NCI-H2107 treated with DMSO at 0.1 percent for 48 hours (cell line): ENCODE data around the gene LAG3.
"Not testable (repeated sequence)": the region's sequence is repeated elsewhere in the genome, so short reads cannot be mapped to it uniquely, and the experiment has no call there.

Source experiments
- DNase-seq: peaks from one replicate; lab custom pipeline; 2025; ENCODE audit not compliant: unreplicated experiment; lab: John Stamatoyannopoulos, UW

The LAG3 gene

DNA sequence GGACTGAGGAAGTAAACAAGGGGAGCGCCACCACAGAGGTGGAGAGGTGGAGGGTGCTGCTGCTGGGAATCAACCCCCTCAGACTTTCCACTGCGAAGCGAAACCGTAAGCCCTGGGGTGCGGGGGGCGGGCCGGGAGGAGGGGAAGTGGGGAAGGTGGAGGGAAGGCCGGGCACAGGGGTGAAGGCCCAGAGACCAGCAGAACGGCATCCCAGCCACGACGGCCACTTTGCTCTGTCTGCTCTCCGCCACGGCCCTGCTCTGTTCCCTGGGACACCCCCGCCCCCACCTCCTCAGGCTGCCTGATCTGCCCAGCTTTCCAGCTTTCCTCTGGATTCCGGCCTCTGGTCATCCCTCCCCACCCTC lies at the start of gene LAG3:
Gene LAG3 (plus strand): TSS at position 190 of the 365 bp plus-strand sequence. CDS start 333 bp downstream, outside the sequence.
- DNase-seq, result no peak

DNA sequence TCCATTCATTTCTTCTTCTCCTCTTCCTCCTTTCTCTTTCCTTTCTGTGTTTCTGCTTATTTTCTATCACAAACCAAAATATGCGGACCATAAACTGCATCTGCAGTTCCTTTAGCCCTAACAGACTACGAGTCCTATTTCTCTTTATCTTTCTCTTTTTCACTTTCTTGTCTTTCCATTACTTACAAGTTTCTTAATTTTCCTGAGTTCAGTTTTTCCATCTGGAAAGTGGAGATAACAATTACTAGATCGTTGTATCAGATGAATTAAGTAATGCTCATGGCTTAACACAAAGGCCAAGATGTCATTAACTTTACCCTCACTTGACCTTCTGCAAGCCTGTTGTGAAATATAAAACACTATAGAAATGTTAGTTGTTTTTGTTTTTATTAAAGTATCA lies 49.5 kb upstream of the LAG3 start:
- no peak for DNase-seq

DNA sequence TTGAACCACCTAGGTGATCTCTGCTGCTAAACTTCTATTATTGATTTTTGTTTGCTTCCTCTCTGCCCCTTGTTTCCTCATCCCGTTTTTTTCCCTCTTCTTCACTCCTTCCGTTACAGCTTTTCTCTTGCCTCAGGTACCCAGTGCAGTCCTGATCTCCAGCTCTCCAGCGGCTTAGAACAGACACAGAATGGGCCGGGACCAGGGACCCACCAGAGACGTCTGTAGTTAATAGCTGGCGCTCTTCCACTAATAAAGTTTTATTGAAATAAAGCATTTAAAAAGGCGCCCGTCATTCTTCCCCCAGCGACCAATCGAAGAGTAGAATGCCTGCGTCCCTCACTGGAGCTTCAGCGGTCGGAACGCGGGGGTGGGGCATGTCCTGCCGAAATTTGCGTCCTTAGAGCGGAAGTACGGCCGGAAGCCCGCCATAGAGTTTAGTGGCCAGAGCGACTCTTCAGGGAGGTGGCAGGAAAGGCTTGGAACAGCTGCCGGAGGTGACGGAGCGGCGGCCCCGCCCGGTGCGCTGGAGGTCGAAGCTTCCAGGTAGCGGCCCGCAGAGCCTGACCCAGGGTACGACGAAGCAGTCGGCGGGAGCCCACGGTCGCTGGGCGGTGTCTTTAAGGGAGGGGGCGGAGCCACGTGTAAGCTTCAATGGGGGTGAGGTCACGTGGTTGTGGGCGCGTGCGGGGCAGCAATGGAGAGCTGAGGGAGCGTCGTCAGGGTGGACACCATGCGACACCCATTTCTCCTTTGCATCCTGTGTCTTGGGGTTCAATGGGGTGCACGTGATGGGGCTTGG lies 48.5 kb upstream of the LAG3 start, which contains the start of gene COPS7A:
Gene COPS7A (plus strand): TSS at position 440 of the 802 bp plus-strand sequence. CDS start 611 bp downstream, outside the sequence.
- DNase-seq, result peak; percentile 99

DNA sequence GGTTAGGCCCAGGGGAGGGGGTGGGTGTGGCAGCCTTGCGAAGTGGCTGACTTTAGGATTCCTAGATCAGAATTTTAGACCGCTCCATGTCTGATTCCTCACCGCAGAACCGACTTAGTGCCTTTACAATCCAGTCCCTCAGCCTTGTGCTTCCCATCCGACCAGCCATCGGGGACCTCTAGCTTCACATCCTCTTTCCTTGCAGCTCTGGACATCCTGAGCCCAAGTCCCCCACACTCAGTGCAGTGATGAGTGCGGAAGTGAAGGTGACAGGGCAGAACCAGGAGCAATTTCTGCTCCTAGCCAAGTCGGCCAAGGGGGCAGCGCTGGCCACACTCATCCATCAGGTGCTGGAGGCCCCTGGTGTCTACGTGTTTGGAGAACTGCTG lies 47.9 kb upstream of the LAG3 start:
- peak; percentile 40 for DNase-seq

DNA sequence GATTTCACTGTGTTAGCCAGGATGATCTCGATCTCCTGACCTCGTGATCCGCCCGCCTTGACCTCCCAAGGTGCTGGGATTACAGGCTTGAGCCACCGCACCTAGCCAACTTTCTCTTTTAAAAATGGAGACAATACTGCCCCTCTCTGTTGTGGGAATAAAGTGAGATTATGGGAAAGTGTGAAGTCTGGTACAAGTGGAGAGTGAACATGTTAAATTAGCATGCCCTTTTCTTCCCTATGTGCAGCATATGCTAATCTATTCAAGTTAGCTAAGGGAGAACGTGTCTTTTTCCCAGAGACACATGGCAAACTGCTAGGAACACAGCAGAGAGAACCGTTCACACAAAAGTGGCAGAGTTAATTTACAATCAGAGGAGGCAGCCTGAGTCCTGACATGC lies 47.0 kb upstream of the LAG3 start:
- DNase-seq, result no peak

DNA sequence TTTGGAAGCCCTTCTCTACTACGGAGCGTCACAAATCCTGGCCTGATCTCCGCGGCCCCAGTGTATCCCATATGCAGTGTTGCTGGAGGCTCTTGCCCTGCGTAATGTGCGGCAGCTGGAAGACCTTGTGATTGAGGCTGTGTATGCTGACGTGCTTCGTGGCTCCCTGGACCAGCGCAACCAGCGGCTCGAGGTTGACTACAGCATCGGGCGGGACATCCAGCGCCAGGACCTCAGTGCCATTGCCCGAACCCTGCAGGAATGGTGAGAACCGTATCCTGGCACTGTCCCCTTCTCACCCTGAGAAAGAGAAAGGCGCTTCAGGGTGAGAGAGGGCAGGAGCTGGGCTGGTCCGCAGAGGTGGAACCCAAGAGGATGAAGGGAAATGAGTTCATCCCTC lies 43.1 kb upstream of the LAG3 start:
- no peak for DNase-seq

DNA sequence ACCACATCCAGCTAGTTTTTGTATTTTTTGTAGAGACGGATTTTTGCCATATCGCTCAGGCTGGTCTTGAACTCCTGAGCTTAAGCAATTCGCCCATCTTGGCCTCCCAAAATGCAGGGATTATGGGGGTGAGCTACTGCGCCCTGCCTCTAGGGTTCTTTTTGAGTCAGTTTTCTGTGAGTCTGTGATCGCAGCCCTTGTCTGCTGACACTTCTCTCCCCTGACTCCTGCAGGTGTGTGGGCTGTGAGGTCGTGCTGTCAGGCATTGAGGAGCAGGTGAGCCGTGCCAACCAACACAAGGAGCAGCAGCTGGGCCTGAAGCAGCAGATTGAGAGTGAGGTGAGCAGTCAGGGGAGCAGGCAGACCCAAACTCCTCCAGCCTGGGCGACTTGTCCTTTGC lies 42.2 kb upstream of the LAG3 start:
- no peak for DNase-seq

DNA sequence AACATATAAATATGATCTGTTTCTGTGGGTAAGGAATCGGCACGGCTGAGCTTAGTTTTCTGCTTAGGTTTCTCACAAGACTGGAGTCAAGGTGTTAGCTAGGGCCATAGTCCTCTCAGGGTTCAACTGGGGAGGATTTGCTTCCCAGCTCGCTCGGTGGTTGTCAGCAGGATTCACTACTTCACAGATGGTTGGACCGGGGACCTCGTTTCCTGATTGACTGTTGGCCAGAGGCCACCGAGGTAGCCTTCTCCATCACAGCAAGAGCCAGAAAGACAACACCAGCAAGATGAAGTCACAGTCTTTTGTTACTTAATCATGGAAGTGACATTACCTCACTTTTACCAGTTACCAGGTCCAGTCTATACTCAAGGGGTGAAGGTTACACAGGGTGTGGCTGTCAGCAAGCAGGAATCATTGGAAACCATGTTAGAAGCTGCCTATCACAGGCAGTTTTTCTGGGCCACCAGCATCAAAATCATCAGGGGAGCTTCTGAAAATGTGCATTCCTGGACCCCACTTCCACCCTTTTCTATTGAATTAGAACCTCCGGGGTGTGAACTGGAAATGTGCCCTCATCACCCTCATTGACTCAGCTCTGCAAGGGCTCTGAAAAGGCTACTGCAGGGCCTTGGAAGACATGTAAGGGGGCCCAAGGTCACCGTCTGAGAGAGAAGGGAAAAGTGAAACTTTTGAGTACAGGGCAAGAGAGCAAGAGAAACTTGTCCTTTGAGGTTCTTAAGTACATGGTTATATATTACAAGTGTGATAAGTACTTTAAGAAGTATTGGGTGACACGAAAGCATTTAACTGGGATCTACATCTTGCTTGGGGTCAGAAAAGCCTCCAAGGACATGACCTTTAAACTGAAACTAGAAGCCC lies 37.6 kb upstream of the LAG3 start:
- no peak for DNase-seq

DNA sequence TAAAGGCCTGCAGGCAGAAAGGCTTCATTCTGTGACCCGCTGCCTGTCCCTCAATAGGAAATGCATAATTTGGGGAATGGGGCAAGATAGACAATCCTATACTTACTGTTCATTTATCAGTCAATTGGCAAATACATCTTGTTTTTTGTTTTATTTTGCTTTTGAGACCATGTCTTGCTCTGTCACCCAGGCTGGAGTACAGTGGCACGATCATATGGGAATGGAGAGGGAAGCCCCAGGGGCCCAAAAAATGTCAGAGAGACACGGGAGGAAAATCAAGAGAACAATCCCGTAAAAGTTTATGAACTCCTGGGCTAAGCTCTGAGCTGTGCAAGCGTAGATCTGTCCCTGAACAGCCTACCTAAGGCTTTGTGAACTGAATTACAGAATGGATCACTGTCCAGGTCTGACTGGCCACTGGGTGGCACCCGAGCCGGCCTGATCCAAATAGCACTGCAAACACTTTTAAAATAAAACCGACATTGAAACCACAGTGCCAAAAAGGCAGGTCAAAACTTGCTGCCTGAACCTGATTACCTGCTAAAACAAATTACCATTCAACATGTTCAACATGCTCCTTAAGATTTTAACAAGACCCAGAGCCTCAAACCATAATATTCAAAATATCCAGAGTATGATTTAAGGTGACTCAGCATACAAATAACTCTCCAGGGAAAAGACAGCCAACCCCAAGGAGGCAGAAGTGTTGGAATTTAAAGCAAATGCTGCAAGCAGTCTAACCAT lies 36.7 kb upstream of the LAG3 start:
- DNase-seq, result peak; percentile 49

DNA sequence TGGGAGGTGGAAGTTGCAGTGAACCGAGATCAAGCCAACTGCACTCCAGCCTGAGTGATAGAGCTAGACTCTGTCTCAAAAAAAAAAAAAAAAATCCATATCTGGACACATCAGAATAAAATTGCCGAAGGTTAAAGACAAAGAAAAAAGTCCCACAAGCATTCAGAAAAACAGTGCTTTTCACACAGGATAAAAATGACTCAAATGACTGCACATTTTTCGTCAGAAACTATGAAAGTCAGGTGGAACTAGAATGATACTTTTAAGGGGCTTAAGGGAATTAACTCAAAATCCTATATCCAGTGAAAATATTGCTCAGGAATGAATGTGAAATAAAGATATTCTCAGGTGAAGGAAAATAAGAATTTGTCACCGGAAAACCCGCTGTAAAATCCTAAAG lies 35.6 kb upstream of the LAG3 start:
- no peak for DNase-seq

DNA sequence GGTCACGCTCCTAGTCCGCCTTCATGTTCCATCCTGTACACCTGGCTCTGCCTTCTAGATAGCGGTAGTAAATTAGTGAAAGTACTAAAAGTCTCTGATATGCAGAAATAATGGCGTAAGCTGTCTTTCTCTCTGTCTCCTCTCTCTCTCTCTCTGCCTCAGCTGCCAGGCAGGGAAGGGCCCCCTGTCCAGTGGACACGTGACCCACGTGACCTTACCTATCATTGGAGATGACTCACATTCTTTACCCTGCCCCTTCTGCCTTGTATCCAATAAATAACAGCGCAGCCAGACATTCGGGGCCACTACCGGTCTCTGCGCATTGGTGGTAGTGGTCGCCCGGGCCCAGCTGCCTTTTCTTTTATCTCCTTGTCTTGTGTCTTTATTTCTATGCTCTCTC lies 30.2 kb upstream of the LAG3 start:
- DNase-seq, result not testable (repeated sequence)

DNA sequence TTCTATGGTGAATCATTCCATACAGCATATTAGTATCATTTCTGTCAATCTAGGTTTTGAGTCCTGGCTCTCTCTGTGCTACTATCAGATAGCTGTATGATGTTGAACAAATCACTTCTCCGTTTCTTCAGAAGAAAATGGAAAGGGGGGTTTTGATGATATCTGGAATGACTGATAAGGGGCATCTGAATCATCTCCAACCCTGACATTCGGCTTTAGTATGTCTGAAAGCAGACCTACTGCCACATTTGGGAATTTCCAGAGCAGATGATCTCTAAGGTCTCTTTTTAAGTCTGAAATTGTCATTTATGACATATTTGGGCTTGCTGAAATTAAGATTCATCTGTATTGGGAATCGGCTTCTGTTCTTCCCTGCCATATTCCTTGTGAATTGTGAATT lies 29.5 kb upstream of the LAG3 start:
- DNase-seq, result no peak

DNA sequence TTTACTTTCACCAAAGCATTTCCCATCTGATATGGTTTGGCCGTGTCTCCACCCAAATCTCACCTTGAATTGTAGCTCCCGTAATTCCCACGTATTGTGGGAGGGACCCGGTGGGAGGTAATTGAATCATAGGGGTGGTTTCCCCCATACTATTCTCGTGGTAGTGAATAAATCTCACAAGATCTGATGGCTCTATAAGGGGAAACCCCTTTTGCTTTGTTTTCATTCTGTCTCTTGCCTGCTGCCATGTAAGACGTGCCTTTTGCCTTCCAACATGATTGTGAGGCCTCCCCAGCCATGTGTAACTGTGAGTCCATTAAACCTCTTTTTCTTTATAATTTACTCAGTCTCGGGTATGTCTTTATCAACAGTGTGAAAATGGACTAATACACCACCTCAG lies 29.0 kb upstream of the LAG3 start:
- not testable (repeated sequence) for DNase-seq

DNA sequence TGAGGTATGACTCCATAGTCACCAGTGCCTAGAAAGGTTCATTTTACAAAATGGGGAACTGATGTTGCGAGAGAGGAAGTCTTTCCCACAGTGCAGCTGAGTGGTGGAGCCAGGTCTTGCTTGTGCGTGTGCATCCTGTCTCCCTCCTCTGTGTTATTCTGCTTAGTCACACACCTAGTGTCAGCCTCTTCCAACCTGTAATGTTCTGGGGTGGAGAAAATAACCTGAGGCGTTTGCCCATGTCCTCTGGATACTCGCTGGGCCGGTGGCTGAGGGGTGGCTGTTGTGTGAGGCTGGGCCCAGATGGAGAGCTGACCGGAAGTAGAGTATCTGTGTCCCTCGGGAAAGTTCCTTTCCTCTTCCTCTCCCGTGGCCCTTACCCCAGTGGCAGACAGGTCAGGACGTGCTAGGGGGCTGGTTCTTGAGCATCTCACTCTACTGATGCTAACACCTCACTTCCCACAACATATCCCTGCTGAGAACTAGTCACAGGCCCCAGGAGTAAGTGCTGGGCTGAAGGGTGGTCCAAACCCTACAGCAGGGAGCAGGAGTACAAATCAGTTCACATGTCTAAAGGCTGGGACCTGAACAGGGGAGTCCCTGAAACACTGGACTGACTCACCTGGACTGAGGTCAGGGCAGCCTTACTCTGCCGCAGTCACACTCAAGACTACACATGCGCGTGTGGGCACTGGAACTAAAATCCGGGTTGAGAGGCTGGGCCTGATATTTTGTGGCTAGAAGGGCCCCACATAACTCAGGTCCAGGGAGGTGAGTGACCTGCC lies 26.4 kb upstream of the LAG3 start:
- DNase-seq, result no peak

DNA sequence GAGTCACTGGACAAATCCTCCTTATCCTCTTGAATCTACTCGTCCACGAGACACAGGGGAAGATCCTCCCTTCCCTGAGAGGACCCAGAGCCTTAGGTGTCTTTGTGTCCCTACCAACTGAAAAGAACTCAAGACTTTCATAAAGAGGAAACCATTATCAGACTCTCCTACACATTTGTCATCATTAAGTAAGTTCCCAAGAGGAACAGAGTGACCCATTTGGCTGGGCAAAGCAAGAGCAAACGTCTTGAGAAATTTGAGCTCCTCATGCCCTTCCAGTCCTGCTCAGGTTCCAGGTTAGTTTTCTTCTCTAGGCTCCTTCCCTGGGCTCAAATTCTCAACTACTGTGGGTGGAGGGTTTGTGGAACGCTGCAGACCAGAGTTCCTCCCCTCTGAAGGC lies 25.1 kb upstream of the LAG3 start:
- DNase-seq, result no peak

DNA sequence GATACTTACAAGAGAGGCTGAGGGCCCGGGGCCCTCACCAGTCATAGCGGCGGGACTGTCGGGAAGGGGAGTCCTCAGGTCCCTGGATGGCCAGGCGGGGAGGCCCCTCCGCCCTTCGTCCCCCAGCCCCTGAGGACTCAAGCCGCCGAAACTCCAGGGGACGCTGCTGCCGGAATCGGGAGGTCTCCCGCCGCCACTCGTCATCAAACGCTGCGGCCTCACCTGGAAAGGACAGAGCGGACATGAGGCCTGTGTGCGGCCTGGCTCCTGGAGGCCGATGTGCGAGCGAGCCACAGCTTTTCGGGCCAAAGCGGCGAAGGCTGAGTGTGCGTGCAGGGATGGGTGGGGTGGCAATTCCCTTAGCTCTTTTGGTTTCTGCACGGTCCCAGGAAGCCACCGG lies 23.6 kb upstream of the LAG3 start:
- no peak for DNase-seq

DNA sequence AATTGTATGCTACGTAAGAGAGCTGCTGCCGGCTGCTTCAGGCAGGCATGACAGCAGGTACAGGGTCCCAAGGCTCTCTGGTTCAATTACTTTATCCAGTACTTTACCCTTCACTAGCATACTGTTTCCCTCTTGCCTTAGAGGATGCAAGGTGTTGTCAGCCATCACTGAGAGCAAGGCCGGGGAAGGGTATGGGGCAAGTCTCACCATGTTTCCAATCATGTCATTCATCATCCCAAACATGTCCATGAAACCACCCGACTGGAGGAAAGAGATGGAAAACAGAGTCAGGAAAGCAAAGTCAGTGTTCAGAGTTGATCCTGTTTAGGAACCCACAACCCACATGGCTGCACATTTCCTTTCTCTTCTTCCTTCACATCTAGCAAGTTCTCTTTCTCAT lies 21.8 kb upstream of the LAG3 start:
- no peak for DNase-seq

DNA sequence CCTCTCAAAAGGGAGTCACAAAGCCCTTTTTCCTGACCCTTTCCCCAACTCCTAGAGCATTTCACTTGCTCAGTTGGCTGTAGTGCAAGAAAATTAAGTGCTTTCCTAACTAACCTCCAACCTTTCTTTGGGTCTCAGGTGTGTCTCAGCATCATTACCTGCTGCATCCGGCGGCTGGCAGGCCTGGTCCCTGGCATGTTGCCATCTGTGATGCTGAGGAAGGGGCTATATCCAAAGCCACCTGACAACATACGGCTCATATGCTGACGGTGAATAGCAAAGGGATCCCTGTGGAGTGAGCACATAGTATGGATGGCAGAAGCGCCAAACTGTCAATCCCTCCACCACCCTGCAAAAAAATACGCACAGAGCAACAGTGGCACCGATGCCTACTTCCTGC lies 20.6 kb upstream of the LAG3 start:
- DNase-seq, result no peak

DNA sequence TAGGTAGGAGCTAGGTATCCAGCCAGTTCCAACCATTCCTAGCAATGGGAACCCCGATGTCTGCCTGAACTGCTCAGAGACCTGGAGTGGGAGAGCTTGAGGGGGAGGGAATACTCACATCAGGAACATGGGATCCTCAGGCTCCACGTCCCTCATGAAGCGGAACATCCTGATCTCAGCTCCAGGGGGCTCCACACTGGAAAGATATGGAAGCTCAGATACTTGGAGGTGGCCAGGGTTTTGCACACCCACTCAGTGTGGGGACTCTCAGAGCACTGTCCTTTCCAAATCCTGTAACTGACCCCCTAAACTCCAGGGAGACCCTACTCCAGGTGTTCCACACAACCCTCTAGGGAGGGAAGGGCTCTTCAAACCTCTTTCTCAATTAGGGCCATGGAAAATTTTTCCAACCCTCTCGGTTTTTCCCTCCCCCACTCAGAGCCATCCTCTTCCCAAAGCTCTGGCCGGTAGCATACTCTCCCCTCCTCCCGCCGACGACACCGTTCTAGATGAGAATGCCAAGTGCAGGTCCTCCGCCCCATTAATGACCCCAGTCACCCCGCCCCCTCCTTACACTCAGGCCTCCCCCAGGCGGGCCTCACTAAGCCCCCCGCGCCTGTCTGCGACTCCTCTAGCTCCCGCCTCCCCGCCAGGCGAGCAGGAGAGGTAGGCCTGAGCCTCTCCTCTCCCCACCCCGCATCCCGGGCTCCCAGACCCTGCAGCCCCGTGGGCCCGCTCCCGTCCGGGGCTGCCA lies 20.0 kb upstream of the LAG3 start:
- DNase-seq, result no peak
